Measurements from ENCODE around the gene CMBL.

CMBL gene

DNA sequence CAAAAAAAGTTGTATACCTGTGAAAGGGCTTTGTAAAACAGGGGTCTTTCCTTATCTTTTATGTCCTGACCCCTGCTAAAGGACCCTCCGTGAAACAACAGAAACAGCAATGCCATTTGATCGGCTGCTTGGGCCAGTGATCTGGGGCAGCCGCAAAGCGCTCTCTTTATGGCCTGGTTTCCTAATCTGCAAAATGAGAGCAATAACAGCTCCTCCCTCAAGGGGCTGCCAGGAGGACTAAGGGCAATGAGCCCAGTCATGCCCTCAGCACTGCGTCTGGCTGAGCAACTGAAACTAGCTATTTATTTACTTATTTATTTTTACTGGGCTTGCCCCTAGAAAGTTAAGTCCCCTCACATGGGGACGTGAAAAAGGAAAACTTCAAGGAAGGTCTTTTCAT lies 18.3 kb downstream of the CMBL start:
- Histone ChIP-seq H3K9me2 (replicated peaks; ENCODE audit: control insufficient read depth, low read length) (no peaks in the 10 kb centered on the region), H3F3A (ENCODE audit: control insufficient read depth, insufficient read depth) (no peaks in the 10 kb centered on the region), H4K20me1 (ENCODE audit: control insufficient read depth, insufficient read depth, low read depth, low read length) (no peaks in the 10 kb centered on the region), H3K36me3 (ENCODE audit: control insufficient read depth, low read length) (no peaks in the 10 kb centered on the region), H3K9me3 (ENCODE audit: control insufficient read depth, insufficient read depth, low read length) (no peaks in the 10 kb centered on the region), H3K79me2 (ENCODE audit: control insufficient read depth, low read length) (no peaks in the 10 kb centered on the region), H3K4me3 (ENCODE audit: low read length) (no peak overlapping the region), H3K27ac (ENCODE audit: low read depth, low read length) (no peak overlapping the region), H3K4me1 (ENCODE audit: control insufficient read depth, low read length) (peaks cover 12% of the 10 kb centered on the region), H3K4me2 (ENCODE audit: low read length) (no peak overlapping the region), H3K27me3 (ENCODE audit: control insufficient read depth, low read length) (peaks cover 15% of the 10 kb centered on the region)
- TF ChIP-seq, protein P1, sequence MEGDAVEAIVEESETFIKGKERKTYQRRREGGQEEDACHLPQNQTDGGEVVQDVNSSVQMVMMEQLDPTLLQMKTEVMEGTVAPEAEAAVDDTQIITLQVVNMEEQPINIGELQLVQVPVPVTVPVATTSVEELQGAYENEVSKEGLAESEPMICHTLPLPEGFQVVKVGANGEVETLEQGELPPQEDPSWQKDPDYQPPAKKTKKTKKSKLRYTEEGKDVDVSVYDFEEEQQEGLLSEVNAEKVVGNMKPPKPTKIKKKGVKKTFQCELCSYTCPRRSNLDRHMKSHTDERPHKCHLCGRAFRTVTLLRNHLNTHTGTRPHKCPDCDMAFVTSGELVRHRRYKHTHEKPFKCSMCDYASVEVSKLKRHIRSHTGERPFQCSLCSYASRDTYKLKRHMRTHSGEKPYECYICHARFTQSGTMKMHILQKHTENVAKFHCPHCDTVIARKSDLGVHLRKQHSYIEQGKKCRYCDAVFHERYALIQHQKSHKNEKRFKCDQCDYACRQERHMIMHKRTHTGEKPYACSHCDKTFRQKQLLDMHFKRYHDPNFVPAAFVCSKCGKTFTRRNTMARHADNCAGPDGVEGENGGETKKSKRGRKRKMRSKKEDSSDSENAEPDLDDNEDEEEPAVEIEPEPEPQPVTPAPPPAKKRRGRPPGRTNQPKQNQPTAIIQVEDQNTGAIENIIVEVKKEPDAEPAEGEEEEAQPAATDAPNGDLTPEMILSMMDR (IDR thresholded peaks at IDR 0.05; ENCODE audit: low read depth, low read length, poor library complexity, severe bottlenecking): no peak
- no peak for TF ChIP-seq EZH2phosphoT487 (IDR thresholded peaks at IDR 0.05; ENCODE audit: borderline replicate concordance, low read length)

GRCh38 chr5:10288592-10289219 lies 19.0 kb downstream of the CMBL start:
- Histone ChIP-seq H3K36me3 (ENCODE audit: control insufficient read depth, low read length) (no peaks in the 10 kb centered on the region), H3K4me2 (ENCODE audit: low read length) (peak overlapping the region; percentile 12), H3K4me3 (ENCODE audit: low read length) (no peak overlapping the region), H3K79me2 (ENCODE audit: control insufficient read depth, low read length) (no peaks in the 10 kb centered on the region), H3K9me2 (replicated peaks; ENCODE audit: control insufficient read depth, low read length) (no peaks in the 10 kb centered on the region), H3K27me3 (ENCODE audit: control insufficient read depth, low read length) (peaks cover 8% of the 10 kb centered on the region), H3F3A (ENCODE audit: control insufficient read depth, insufficient read depth) (no peaks in the 10 kb centered on the region), H3K4me1 (ENCODE audit: control insufficient read depth, low read length) (peaks cover 15% of the 10 kb centered on the region), H3K27ac (ENCODE audit: low read depth, low read length) (no peak overlapping the region), H4K20me1 (ENCODE audit: control insufficient read depth, insufficient read depth, low read depth, low read length) (no peaks in the 10 kb centered on the region), H3K9me3 (ENCODE audit: control insufficient read depth, insufficient read depth, low read length) (no peaks in the 10 kb centered on the region)
- TF ChIP-seq, protein P1 (IDR thresholded peaks at IDR 0.05; ENCODE audit: low read depth, low read length, poor library complexity, severe bottlenecking): no peak
- no peak for TF ChIP-seq EZH2phosphoT487 (IDR thresholded peaks at IDR 0.05; ENCODE audit: borderline replicate concordance, low read length)

DNA sequence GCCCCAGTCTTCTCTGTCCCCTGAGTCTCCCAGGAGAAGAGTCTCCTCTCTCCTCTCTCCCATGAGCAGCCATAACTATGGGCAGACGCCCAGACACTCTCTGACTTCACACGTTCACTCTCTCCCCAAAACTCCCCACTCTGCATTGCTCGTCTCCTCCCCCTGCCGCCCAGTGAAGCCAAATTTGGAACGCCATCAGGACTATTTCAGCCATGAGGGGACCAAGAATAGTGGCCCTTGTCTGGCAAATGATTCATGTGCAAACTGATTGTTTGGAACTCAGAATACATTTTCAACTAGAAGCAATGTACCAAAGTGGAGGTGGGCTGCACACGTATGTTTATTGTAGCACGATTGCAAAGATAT lies 20.9 kb downstream of the CMBL start:
- Histone ChIP-seq H3K36me3 (ENCODE audit: control insufficient read depth, low read length) (no peaks in the 10 kb centered on the region), H3K79me2 (ENCODE audit: control insufficient read depth, low read length) (no peaks in the 10 kb centered on the region)

More for the DNA sequence above, 20.9 kb downstream of the CMBL start:
- Histone ChIP-seq H3K27me3 (ENCODE audit: control insufficient read depth, low read length) (no peaks in the 10 kb centered on the region; the same call in 1 of the 2 replicates), H4K20me1 (ENCODE audit: control insufficient read depth, insufficient read depth, low read depth, low read length) (no peaks in the 10 kb centered on the region), H3K9me2 (replicated peaks; ENCODE audit: control insufficient read depth, low read length) (no peaks in the 10 kb centered on the region), H3K4me1 (ENCODE audit: control insufficient read depth, low read length) (peaks cover 15% of the 10 kb centered on the region), H3K4me2 (ENCODE audit: low read length) (no peak overlapping the region), H3K9me3 (ENCODE audit: control insufficient read depth, insufficient read depth, low read length) (no peaks in the 10 kb centered on the region), H3K4me3 (ENCODE audit: low read length) (no peak overlapping the region), H3F3A (ENCODE audit: control insufficient read depth, insufficient read depth) (no peaks in the 10 kb centered on the region), H3K27ac (ENCODE audit: low read depth, low read length) (no peak overlapping the region)
- TF ChIP-seq EZH2phosphoT487 (IDR thresholded peaks at IDR 0.05; ENCODE audit: borderline replicate concordance, low read length): no peak
- TF ChIP-seq, protein P1 (IDR thresholded peaks at IDR 0.05; ENCODE audit: low read depth, low read length, poor library complexity, severe bottlenecking): no peak

All from DOHH2 (cell line).